ENCODE results near the gene IL22RA2. TPM values are rescaled to one million over a fixed set of nuclear protein-coding genes. Genes with fewer than 3 reads are reported as not detected.

The IL22RA2 gene
- polyA plus RNA-seq, 3 donors, result not detected

DNA sequence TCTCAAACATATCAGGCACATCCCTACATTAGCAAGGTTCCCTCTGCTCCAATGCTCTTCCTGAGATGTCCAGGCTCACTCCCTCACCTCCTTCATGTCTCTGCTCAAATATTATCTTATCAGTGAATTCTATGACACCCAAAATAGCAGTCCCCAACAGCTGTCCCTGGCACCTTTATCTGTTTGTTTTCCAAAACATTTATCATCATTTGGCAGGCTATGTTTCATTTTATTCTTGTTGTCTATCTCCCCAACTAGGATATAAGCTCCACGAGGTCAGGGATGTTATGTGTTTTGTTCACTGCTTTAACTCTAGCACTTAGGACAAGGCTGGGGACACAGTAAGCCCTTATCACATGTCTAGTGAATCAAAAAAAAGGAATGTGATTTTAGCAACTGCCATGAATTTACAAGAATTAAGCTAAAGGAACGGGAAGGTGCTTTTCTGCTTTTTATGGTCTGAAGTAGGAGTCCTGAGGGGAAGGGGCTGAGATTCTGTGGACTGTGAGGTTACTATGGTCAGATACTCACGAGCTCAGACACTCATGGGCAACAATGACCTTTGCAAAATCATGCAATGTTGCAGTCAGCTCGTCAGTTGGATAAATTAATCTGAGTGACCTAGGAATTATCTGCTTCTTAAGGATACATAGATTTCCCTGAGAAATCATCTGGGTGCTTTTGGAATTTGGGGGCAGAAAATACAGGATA, 1.9 kb upstream of the IL22RA2 start:
- Histone ChIP-seq H3K9me3 (replicated peaks in 1 of 2; ENCODE audit: control insufficient read depth in 1 of 2, insufficient read depth in 1 of 2, low read length in 2 of 2) (peaks cover 1 to 14% of the 10 kb centered on the region in 2 donors), H3K79me2 (ENCODE audit: insufficient read depth, low read length) (no peaks in the 10 kb centered on the region), H4K20me1 (ENCODE audit: insufficient read depth, low read length) (no peaks in the 10 kb centered on the region), H3K27me3 (ENCODE audit: control insufficient read depth in 2 of 2, insufficient read depth in 2 of 2, low read length in 2 of 2) (no peaks in the 10 kb centered on the region), H3K4me3 (replicated peaks in 1 of 3; ENCODE audit: low read depth in 2 of 3, low read length in 3 of 3) (no peak overlapping the region), H3K27ac (ENCODE audit: low read depth in 1 of 2, low read length in 2 of 2) (no peak overlapping the region), H2AFZ (ENCODE audit: insufficient read depth, low read depth, low read length, poor library complexity, severe bottlenecking) (no peak overlapping the region), H3K9ac (ENCODE audit: insufficient read depth, low read length, poor library complexity, severe bottlenecking) (no peak overlapping the region), H3K4me1 (ENCODE audit: control insufficient read depth in 1 of 2, insufficient read depth in 2 of 2, low read length in 2 of 2) (peaks cover 2 to 20% of the 10 kb centered on the region in 2 donors), H3K36me3 (replicated peaks in 1 of 2; ENCODE audit: control insufficient read depth in 1 of 2, insufficient read depth in 2 of 2, low read length in 2 of 2) (no peaks in the 10 kb centered on the region), H3K4me2 (replicated peaks; ENCODE audit: extremely low read depth, low read length, poor library complexity, severe bottlenecking) (no peak overlapping the region)
- Mint-ChIP-seq H3K4me3 (no peak overlapping the region), H3K36me3 (no peaks in the 10 kb centered on the region), H3K27ac (no peak overlapping the region), H3K4me1 (peaks cover 23% of the 10 kb centered on the region), H3K9me3 (peaks cover 5 to 18% (median 9%) of the 10 kb centered on the region in 7 donors), H3K27me3 (ENCODE audit: low read depth in 3 of 3) (no peaks in the 10 kb centered on the region)
- 96% methylated on average over 2 of the region's 4 CpGs for WGBS (ENCODE audit: insufficient coverage)
- intact Hi-C loops (cut with micrococcal nuclease), result no loop called here
- DNase-seq, result no peak
- TF ChIP-seq, protein P1, sequence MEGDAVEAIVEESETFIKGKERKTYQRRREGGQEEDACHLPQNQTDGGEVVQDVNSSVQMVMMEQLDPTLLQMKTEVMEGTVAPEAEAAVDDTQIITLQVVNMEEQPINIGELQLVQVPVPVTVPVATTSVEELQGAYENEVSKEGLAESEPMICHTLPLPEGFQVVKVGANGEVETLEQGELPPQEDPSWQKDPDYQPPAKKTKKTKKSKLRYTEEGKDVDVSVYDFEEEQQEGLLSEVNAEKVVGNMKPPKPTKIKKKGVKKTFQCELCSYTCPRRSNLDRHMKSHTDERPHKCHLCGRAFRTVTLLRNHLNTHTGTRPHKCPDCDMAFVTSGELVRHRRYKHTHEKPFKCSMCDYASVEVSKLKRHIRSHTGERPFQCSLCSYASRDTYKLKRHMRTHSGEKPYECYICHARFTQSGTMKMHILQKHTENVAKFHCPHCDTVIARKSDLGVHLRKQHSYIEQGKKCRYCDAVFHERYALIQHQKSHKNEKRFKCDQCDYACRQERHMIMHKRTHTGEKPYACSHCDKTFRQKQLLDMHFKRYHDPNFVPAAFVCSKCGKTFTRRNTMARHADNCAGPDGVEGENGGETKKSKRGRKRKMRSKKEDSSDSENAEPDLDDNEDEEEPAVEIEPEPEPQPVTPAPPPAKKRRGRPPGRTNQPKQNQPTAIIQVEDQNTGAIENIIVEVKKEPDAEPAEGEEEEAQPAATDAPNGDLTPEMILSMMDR (IDR thresholded peaks at IDR 0.05), result no peak

DNA sequence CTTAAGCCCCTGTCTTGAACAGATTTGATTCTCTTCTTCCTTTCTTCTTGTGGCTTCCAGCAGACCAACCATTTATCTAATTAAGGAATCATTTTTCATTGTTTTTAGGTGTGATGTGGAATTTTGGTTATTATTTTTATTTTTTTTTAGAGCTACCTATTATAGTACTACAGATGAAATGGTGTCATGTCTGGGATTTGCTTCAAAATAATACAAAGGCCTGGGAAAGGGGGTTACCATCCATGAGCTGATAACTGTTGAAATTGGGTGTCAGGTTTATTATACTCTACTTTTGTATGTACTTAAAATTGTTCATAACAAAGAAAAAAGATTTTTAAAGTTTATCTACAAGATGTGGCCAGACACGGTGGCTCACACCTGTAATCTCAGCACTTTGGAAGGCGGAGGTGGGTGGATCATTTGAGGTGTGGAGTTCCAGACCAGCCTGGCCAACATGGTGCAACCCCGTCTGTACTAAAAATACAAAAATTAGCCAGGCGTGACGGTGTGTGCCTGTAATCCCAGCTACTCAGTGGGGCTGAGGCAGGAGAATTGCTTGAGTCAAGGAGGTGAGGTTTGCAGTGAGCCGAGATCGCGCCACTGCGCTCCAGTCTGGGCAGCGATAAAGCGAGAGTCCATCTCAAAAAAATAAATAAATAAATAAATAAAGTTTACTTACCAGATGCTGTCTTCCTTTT, 561 bp downstream of the IL22RA2 start:
- Mint-ChIP-seq H3K27ac (no peak overlapping the region), H3K9me3 (peaks cover 2 to 11% (median 5%) of the 10 kb centered on the region in 7 donors), H3K4me3 (no peak overlapping the region), H3K36me3 (peaks cover 2 to 4% of the 10 kb centered on the region in 2 donors), H3K4me1 (peaks cover 20% of the 10 kb centered on the region), H3K27me3 (ENCODE audit: low read depth in 3 of 3) (no peaks in the 10 kb centered on the region)
- Histone ChIP-seq H2AFZ (ENCODE audit: insufficient read depth, low read depth, low read length, poor library complexity, severe bottlenecking) (no peak overlapping the region), H3K79me2 (ENCODE audit: insufficient read depth, low read length) (no peaks in the 10 kb centered on the region), H3K27me3 (ENCODE audit: control insufficient read depth in 2 of 2, insufficient read depth in 2 of 2, low read length in 2 of 2) (no peaks in the 10 kb centered on the region), H4K20me1 (ENCODE audit: insufficient read depth, low read length) (no peaks in the 10 kb centered on the region), H3K36me3 (replicated peaks in 1 of 2; ENCODE audit: control insufficient read depth in 1 of 2, insufficient read depth in 2 of 2, low read length in 2 of 2) (no peaks in the 10 kb centered on the region), H3K4me3 (replicated peaks in 1 of 3; ENCODE audit: low read depth in 2 of 3, low read length in 3 of 3) (no peak overlapping the region), H3K4me1 (ENCODE audit: control insufficient read depth in 1 of 2, insufficient read depth in 2 of 2, low read length in 2 of 2) (peaks cover 2 to 20% of the 10 kb centered on the region in 2 donors), H3K4me2 (replicated peaks; ENCODE audit: extremely low read depth, low read length, poor library complexity, severe bottlenecking) (no peak overlapping the region), H3K9ac (ENCODE audit: insufficient read depth, low read length, poor library complexity, severe bottlenecking) (no peak overlapping the region), H3K9me3 (replicated peaks in 1 of 2; ENCODE audit: control insufficient read depth in 1 of 2, insufficient read depth in 1 of 2, low read length in 2 of 2) (peaks cover 0 to 9% of the 10 kb centered on the region in 2 donors), H3K27ac (ENCODE audit: low read depth in 1 of 2, low read length in 2 of 2) (no peak overlapping the region)
- intact Hi-C loops (cut with micrococcal nuclease), result no loop called here
- TF ChIP-seq, protein P1 (IDR thresholded peaks at IDR 0.05), result no peak
- no peak for DNase-seq
- WGBS (ENCODE audit: insufficient coverage), result 97% methylated on average over 5 of the region's 11 CpGs

Measured in CD14-positive monocyte (primary cell).